NT2/D1 (cell line): ENCODE data around the gene ANK3.

Experiments
- SUZ12 ChIP-seq: IDR thresholded peaks from 2 replicates; pipeline ENCODE4 v1.6.1; 2011; ENCODE audit not compliant: insufficient read length, insufficient read depth; ENCODE audit errors: extremely low read depth
- YY1 ChIP-seq: IDR thresholded peaks from 2 replicates; pipeline ENCODE4 v1.6.1; 2011; ENCODE audit not compliant: insufficient read length, insufficient read depth
- ZNF274 ChIP-seq: IDR thresholded peaks from 2 replicates; pipeline ENCODE4 v1.6.1; 2011; ENCODE audit warnings: mild to moderate bottlenecking, low read depth, low read length

GRCh38 chr10:60425392-60426110 is 35.9 kb upstream of the ANK3 start:
- TF ChIP-seq SUZ12: no peak
- TF ChIP-seq ZNF274: no peak
- no peak for TF ChIP-seq YY1
